Choroid plexus epithelial cell (primary cell): ENCODE data around the gene PARM1.

Experiments
- DNase-seq: peaks from one replicate; pipeline ENCODE4 v3.0.0-alpha.2; 2010; ENCODE audit warnings: low read depth
- H3K4me3 ChIP-seq: 2 replicates; pipeline ENCODE4 v1.5.1; 2011; ENCODE audit warnings: low read depth, mild to moderate bottlenecking, control low read depth, low read length, moderate library complexity
- CTCF ChIP-seq: conservative IDR thresholded peaks from 2 replicates; pipeline ENCODE4 v1.5.1; 2011; ENCODE audit warnings: low read depth, mild to moderate bottlenecking, control low read depth, inconsistent platforms, low read length, moderate library complexity

The PARM1 gene

GRCh38 chr4:75005727-75006126, 72.8 kb downstream of the PARM1 start:
- no peak for DNase-seq
- no peak for TF ChIP-seq CTCF
- H3K4me3 ChIP-seq, result no peak overlapping the region

GRCh38 chr4:75007891-75008290, 75.0 kb downstream of the PARM1 start:
- DNase-seq, result no peak
- H3K4me3 ChIP-seq, result no peak overlapping the region
- no peak for TF ChIP-seq CTCF

GRCh38 chr4:75009138-75009537, 76.2 kb downstream of the PARM1 start:
- DNase-seq, result no peak
- TF ChIP-seq CTCF, result no peak
- H3K4me3 ChIP-seq, result no peak overlapping the region

GRCh38 chr4:75011131-75011795, 78.3 kb downstream of the PARM1 start:
- DNase-seq, result no peak
- H3K4me3 ChIP-seq, result no peak overlapping the region
- no peak for TF ChIP-seq CTCF

- TF ChIP-seq CTCF, result no peak
- no peak for DNase-seq
- H3K4me3 ChIP-seq, result no peak overlapping the region
Observed at GRCh38 chr4:75015627-75016026, 82.7 kb downstream of the PARM1 start.

GRCh38 chr4:75016472-75016871, 83.6 kb downstream of the PARM1 start:
- no peak for TF ChIP-seq CTCF
- DNase-seq, result no peak
- H3K4me3 ChIP-seq, result no peak overlapping the region

GRCh38 chr4:75018811-75019479, 86.0 kb downstream of the PARM1 start:
- DNase-seq, result no peak
- H3K4me3 ChIP-seq, result no peak overlapping the region
- TF ChIP-seq CTCF, result no peak
